ENCODE data around the gene LRCH4. TPM values are rescaled to one million over a fixed set of nuclear protein-coding genes. Genes with fewer than 3 reads are reported as not detected.
A peak's percentile ranks its signal among the peaks of the same experiment; 100 is the strongest.

LRCH4 gene
- total RNA-seq, 1 donor from 2014 or later = 42.0 TPM

DNA sequence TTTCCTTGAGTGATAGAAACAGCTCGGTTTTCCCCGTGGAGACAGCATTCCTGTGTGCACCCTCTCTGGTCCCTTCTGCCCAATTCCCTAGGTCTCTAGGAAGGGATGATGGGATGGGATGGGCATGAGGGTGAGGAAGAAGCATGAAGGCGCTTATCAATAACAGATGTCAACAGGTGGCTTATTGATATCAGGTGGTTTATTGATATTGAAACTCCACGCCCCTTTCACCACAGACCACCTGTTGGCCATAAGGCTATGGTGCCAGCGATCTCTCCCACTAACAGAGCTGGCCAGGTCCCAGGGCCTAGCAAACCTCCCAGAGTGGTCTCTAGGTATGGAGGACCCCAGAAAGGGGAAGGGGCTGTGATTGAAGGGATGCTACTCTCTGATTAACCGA lies 34.3 kb upstream of the LRCH4 start:
- TF ChIP-seq, protein P1, sequence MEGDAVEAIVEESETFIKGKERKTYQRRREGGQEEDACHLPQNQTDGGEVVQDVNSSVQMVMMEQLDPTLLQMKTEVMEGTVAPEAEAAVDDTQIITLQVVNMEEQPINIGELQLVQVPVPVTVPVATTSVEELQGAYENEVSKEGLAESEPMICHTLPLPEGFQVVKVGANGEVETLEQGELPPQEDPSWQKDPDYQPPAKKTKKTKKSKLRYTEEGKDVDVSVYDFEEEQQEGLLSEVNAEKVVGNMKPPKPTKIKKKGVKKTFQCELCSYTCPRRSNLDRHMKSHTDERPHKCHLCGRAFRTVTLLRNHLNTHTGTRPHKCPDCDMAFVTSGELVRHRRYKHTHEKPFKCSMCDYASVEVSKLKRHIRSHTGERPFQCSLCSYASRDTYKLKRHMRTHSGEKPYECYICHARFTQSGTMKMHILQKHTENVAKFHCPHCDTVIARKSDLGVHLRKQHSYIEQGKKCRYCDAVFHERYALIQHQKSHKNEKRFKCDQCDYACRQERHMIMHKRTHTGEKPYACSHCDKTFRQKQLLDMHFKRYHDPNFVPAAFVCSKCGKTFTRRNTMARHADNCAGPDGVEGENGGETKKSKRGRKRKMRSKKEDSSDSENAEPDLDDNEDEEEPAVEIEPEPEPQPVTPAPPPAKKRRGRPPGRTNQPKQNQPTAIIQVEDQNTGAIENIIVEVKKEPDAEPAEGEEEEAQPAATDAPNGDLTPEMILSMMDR (IDR thresholded peaks at IDR 0.05) = no peak
- no peaks in the 10 kb centered on the region for H3K4me1 Mint-ChIP-seq (ENCODE audit: low read depth)
- no peak overlapping the region for H3K4me3 Mint-ChIP-seq (ENCODE audit: unreplicated experiment)

DNA sequence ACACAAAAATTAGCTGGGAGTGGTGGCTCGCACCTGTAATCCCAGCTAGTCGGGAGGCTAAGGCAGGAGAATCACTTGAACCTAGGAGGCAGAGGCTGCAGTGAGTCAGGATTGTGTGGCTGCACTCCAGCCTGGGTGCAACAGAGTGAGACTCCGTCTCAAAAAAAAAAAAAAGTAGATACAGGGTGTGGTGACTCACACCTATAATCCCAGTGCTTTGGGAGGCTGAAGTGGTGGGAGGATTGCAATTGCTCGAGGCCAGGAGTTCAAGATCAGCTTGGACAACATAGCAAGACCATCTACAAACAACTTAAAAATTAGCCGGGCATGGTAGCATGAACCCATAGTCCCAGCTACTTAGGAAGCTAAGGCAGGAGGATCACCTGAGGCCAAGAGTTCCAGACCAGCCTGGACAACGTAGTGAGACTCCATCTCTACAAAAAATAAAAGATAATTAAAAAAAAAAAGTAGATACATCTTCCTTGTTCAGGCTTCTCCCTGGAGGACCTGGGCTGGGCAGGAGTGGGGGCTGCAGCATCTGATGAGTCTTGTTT lies 28.5 kb upstream of the LRCH4 start:
- DNase-seq (ENCODE audit: low spot score) = no peak
- H3K4me1 Mint-ChIP-seq (ENCODE audit: low read depth) = peaks cover 14% of the 10 kb centered on the region
- no peak overlapping the region for H3K4me3 Mint-ChIP-seq (ENCODE audit: unreplicated experiment)
- H3K27me3 Mint-ChIP-seq (ENCODE audit: low read depth) = no peaks in the 10 kb centered on the region
- H3K9me3 Mint-ChIP-seq (ENCODE audit: low read depth) = no peaks in the 10 kb centered on the region
- TF ChIP-seq, protein P1 (IDR thresholded peaks at IDR 0.05) = no peak
- H3K27ac Mint-ChIP-seq (ENCODE audit: unreplicated experiment) = no peak overlapping the region
- no peaks in the 10 kb centered on the region for H3K36me3 Mint-ChIP-seq (ENCODE audit: low read depth)

More for the DNA sequence above, 34.3 kb upstream of the LRCH4 start:
- Mint-ChIP-seq H3K27ac (ENCODE audit: unreplicated experiment) (no peak overlapping the region), H3K36me3 (ENCODE audit: low read depth) (peaks cover 6% of the 10 kb centered on the region), H3K27me3 (ENCODE audit: low read depth) (no peaks in the 10 kb centered on the region), H3K9me3 (ENCODE audit: low read depth) (no peaks in the 10 kb centered on the region)
- DNase-seq (ENCODE audit: low spot score) = no peak

DNA sequence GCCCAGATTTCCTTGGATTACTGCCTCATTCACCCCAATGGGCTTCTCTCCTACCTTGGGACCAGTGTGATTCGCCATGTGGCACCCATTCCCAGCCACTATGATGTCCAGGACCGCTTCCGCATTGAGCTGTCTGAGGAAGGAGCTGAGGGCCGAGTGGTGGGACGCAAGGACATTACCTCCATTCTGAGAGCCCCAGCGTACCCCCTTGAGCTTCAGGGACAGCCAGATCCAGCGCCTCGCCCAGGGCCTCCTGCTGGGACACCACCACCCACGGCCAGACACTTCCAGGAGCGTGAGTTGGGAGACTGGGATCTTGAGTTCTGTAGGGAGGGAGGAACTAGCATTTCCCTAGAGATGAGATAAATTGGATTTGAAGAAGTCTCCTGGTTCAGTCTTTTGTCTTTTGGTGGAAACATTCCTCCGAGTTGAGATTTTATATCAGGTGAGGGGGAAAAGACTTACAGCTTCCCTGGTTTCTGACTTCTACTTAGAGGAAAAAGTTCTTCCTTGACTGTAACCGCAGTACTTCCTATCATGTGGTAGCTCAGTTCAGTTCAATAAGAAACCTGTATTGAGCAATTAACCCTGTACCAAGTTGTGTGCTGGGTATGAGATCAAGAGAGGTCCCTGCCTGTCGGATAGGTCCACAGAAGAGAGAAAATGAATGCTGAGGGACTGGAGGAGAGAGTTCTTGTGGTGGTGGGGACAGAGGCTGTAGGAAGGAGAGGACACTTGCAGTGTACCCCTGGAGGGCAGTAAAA lies 27.7 kb upstream of the LRCH4 start:
- TF ChIP-seq, protein P1 (IDR thresholded peaks at IDR 0.05) = no peak
- H3K4me1 Mint-ChIP-seq (ENCODE audit: low read depth) = peaks cover 14% of the 10 kb centered on the region
- H3K9me3 Mint-ChIP-seq (ENCODE audit: low read depth) = no peaks in the 10 kb centered on the region
- H3K4me3 Mint-ChIP-seq (ENCODE audit: unreplicated experiment) = peak overlapping the region; percentile 95
- no peaks in the 10 kb centered on the region for H3K27me3 Mint-ChIP-seq (ENCODE audit: low read depth)
- H3K27ac Mint-ChIP-seq (ENCODE audit: unreplicated experiment) = no peak overlapping the region
- DNase-seq (ENCODE audit: low spot score) = no peak
- no peaks in the 10 kb centered on the region for H3K36me3 Mint-ChIP-seq (ENCODE audit: low read depth)

DNA sequence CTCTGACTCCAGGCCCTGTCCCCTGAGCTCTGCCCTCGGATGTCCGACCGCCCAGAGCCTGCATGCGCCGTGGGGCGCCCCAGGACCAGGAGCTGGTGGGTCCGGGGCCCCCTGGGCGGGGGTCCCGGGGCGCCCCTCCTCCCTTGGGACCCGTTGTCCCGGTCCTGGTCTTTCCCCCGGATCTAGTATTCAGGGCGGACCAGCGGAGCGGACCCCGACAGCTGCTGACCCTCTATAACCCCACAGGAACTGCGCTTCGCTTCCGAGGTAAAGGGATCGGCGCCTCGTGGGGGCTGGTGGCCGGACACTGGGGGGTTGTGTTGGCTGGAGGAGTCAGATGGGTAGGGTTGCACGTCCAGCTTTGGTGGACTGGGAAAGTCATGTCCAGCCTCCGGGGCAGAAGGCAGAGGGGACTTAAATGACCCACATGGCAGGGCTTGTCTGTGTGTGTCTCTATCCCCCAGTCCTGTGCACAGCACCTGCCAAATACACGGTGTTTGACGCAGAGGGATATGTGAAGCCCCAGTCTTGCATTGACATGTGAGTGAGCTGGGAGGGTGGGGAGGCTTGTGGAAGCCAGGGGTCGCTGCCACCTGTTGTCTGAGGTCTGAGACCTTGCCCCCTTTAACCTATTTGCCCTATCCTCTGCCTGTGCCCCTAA lies 26.9 kb upstream of the LRCH4 start:
- Mint-ChIP-seq H3K27me3 (ENCODE audit: low read depth) (no peaks in the 10 kb centered on the region), H3K4me3 (ENCODE audit: unreplicated experiment) (peak overlapping the region; percentile 95), H3K4me1 (ENCODE audit: low read depth) (peaks cover 14% of the 10 kb centered on the region), H3K27ac (ENCODE audit: unreplicated experiment) (no peak overlapping the region), H3K36me3 (ENCODE audit: low read depth) (no peaks in the 10 kb centered on the region), H3K9me3 (ENCODE audit: low read depth) (no peaks in the 10 kb centered on the region)
- no peak for DNase-seq (ENCODE audit: low spot score)
- TF ChIP-seq, protein P1 (IDR thresholded peaks at IDR 0.05) = peak; percentile 44

DNA sequence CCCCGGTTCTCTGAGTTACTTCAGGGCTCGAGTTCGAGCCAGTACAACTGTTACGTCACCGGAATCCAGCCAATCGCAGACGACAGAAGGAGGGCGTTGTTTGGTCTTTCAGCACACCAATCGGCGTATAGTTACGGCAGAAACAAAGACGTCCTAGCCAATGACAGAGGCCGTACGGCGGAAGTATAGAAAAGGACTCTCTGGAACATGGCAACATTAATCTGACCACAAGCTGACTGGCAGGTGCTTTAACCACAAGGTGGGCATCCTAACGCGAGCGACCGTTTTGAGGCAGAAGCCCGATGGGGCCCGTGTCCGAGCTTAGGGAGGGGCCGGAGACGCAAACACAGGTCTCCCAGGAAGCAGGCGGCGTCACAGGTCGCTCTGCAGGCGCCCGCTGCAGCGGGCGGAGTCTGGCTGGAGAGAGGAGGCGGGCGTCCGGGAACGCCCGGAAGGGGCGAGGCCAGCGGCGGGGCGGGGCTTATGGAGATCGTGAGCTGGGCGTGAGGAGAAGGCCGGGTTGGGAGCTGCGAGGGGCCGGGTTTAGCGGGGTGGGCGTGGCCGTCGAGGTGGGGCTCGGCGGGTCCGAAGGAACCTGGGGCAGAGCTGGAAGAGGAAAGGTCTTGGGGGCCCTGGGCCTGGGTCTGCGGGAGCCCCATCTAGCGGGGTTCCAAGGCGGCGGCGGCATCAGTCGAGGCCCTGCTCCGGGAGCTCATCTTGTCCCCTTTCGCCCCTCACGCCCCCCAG lies 26.2 kb upstream of the LRCH4 start, which contains the start of gene MOSPD3:
MOSPD3 (plus strand) TSS at position 558 of the 747 bp plus-strand sequence. CDS start 252 bp downstream, outside the sequence.
- peak; percentile 99 for DNase-seq (ENCODE audit: low spot score)
- no peaks in the 10 kb centered on the region for H3K9me3 Mint-ChIP-seq (ENCODE audit: low read depth)
- H3K27me3 Mint-ChIP-seq (ENCODE audit: low read depth) = no peaks in the 10 kb centered on the region
- H3K27ac Mint-ChIP-seq (ENCODE audit: unreplicated experiment) = peak within 1 kb of the TSS; percentile 100
- H3K4me3 Mint-ChIP-seq (ENCODE audit: unreplicated experiment) = peak within 1 kb of the TSS; percentile 95
- peaks cover 14% of the 10 kb centered on the region for H3K4me1 Mint-ChIP-seq (ENCODE audit: low read depth)
- peaks cover 3% of the 10 kb centered on the region for H3K36me3 Mint-ChIP-seq (ENCODE audit: low read depth)
- TF ChIP-seq, protein P1 (IDR thresholded peaks at IDR 0.05) = no peak
